MV-4-11 (cell line): ENCODE results near the gene PRDX2.

Source experiments
- DNase-seq: peaks from one replicate; lab custom pipeline; 2025; lab: John Stamatoyannopoulos, UW

The PRDX2 gene

DNA sequence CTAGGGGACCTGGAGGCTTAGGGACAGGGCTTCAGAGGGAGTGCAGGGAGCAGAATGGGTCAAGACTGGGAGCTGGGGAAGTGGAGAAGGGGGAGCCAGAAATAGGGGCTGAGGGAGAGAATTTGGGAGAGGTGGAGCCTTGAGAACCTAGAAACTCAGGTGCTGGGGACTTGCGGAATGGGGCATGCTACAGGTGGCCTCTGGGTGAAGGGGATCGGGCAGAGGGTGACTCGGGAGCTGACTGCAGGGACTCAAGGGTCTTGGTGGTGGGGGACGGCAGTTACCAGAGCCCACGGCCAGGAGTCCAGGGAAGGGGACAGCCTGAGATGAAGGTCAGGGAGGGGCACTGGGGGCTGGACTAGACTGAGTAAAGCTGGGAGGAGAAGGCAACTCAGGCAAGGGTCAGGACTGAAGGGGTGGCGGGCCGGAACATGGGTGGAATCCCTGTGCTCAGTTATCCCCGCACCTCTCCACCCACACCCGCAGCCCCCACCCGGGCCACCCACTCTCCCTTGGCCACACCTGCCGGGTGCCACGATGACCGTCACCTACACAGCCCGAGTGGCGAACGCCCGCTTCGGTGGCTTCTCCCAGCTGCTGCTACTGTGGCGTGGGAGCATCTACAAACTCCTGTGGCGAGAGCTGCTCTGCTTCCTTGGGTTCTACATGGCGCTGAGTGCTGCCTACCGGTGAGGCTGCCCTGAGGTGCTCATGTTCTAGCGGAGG is 49.4 kb downstream of the PRDX2 start:
- no peak for DNase-seq

- DNase-seq, result no peak
These were observed 50.0 kb downstream of the PRDX2 start, which contains the start of gene BEST2 for GRCh38 chr19:12751635-12752034. BEST2 (plus strand) TSS chr19:12751791; CDS start chr19:12752593, 802 bp downstream.

DNA sequence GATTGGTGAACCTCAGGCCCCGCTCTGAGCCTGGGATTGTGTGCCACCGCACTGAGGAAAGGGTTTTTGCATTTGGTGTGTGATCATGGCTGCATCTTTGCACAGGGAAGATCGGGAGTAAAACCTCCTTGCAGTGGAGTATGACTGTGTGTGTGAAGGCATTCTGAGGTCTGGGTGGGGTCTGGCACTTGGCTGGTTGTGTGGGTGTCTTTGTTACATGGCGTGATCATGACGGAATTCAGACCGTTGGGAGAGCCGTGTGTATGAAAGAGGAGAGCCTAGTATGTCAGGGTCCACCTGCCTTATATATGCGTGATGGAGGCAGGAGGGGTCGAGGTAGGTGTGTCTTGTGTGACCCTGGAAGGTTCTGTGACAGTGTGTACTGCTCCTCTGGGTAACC is 50.7 kb downstream of the PRDX2 start:
- DNase-seq, result no peak

GRCh38 chr19:12749938-12750521 is 51.6 kb downstream of the PRDX2 start:
- DNase-seq, result no peak

DNA sequence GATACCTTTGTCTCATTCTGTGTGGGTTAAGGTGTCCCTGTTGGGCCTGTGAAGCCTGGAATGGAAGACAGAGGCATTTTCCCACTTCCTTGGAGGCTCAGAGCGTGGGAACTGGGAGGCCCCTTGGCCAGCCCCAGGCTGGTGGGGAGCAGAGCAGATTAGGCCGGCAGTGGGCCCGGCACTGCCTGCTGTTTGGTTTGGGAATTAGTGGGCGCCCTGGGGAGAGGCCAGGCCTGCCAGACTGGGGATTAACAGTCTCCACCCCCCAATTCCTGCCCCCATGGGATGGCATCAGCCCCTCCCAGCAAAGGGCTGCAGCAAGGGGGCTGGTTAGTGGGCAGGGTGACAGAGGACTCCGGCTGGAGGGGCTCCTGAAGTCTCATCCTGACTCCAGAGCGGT is 53.1 kb downstream of the PRDX2 start:
- no peak for DNase-seq
